CD4-positive, alpha-beta T cell treated with Interleukin-15 for 4 hours (primary cell): ENCODE data around the gene CCDC120.

ENCODE experiments used
- DNase-seq: peaks from one replicate; pipeline ENCODE4 v3.0.0-alpha.2; 2020; ENCODE audit warnings: low spot score

CCDC120 gene

GRCh38 chrX:49058794-49059193 is at the start of gene CCDC120:
Gene CCDC120, plus strand, starts transcription at chrX:49058999. Its CDS starts 3,043 bp downstream, at chrX:49062042.
- DNase-seq, result no peak

- no peak for DNase-seq
These were observed 39.7 kb upstream of the CCDC120 start for GRCh38 chrX:49019050-49019449.

GRCh38 chrX:49019599-49020249 is 39.1 kb upstream of the CCDC120 start:
- DNase-seq, result no peak

- DNase-seq, result no peak
These were observed 28.9 kb upstream of the CCDC120 start for GRCh38 chrX:49029876-49030275.

GRCh38 chrX:49030283-49030682 is 28.5 kb upstream of the CCDC120 start:
- no peak for DNase-seq

- no peak for DNase-seq
These were observed 20.8 kb upstream of the CCDC120 start for GRCh38 chrX:49037883-49038475.

GRCh38 chrX:49039598-49040375 is 19.0 kb upstream of the CCDC120 start:
- peak; percentile 55 for DNase-seq

- DNase-seq, result no peak
These were observed 18.3 kb upstream of the CCDC120 start for GRCh38 chrX:49040376-49040955.

- no peak for DNase-seq
These were observed 16.8 kb upstream of the CCDC120 start for GRCh38 chrX:49041744-49042580.

GRCh38 chrX:49042581-49043219 is 16.1 kb upstream of the CCDC120 start:
- no peak for DNase-seq

GRCh38 chrX:49043220-49043986 is 15.4 kb upstream of the CCDC120 start, which contains the start of gene TFE3:
Gene TFE3, minus strand, starts transcription at chrX:49043357. Its CDS starts 131 bp downstream, at chrX:49043226.
- peak; percentile 98 for DNase-seq

GRCh38 chrX:49043987-49044281 is 14.9 kb upstream of the CCDC120 start:
- DNase-seq, result no peak

GRCh38 chrX:49053223-49054072 is 5.4 kb upstream of the CCDC120 start:
- peak; percentile 65 for DNase-seq

- no peak for DNase-seq
These were observed 4.6 kb upstream of the CCDC120 start for GRCh38 chrX:49054073-49054762.

- DNase-seq, result no peak
These were observed 402 bp downstream of the CCDC120 start for GRCh38 chrX:49059201-49059600.

- DNase-seq, result no peak
These were observed 884 bp downstream of the CCDC120 start for GRCh38 chrX:49059681-49060085.

- DNase-seq, result no peak
These were observed 2.1 kb downstream of the CCDC120 start for GRCh38 chrX:49060914-49061313.

GRCh38 chrX:49061490-49061889 is 2.7 kb downstream of the CCDC120 start:
- DNase-seq, result no peak

- DNase-seq, result no peak
These were observed 3.1 kb downstream of the CCDC120 start for GRCh38 chrX:49061916-49062315.
